Subcutaneous adipose tissue (tissue), 4 donors: Measurements from ENCODE around the gene REC114. TPM values are rescaled to one million over a fixed set of nuclear protein-coding genes. Genes with fewer than 3 reads are reported as not detected.

Experiments
- CTCF ChIP-seq: fragments of 450-650 bp; IDR thresholded peaks from one replicate; pipeline ENCODE4 v1.5.1; 2016; ENCODE audit warnings: low read depth, mild to moderate bottlenecking, control low read depth, antibody characterized with exemption, moderate library complexity
- total RNA-seq, 4 donors: library from RNA; depleted of rRNA; stranded (reverse); fragments of >200 nt; gene quantifications; one replicate each; pipeline ENCODE4 v1.1.0, GENCODE V29; 2016

Gene REC114
- total RNA-seq, 4 donors from 2014 or later: not detected

- TF ChIP-seq CTCF: no peak
Observed at GRCh38 chr15:73602992-73603391, 160.0 kb downstream of the REC114 start.

- TF ChIP-seq CTCF: no peak
Observed at GRCh38 chr15:73604477-73604876, 161.5 kb downstream of the REC114 start.

GRCh38 chr15:73605759-73606436 is 162.9 kb downstream of the REC114 start:
- no peak for TF ChIP-seq CTCF

GRCh38 chr15:73607405-73607804 is 164.4 kb downstream of the REC114 start:
- TF ChIP-seq CTCF: no peak

- no peak for TF ChIP-seq CTCF
Observed at GRCh38 chr15:73607843-73608242, 164.9 kb downstream of the REC114 start.

- no peak for TF ChIP-seq CTCF
Observed at GRCh38 chr15:73608475-73608874, 165.5 kb downstream of the REC114 start.

- TF ChIP-seq CTCF: no peak
Observed at GRCh38 chr15:73608941-73609340, 166.0 kb downstream of the REC114 start.

Other genes with a start within 250 kb of the REC114 start
- gene HCN4, start 74.2 kb upstream of the REC114 start, total RNA-seq: under 1 TPM in 1 of 4 donors, not detected in 3; 0.75 TPM
- 10 to 100 TPM; 66.9 to 97.5 (median 79.9) TPM for gene NPTN, start 190.2 kb downstream of the REC114 start, total RNA-seq
- gene CD276, start 241.2 kb downstream of the REC114 start, total RNA-seq: 100 to 1,000 TPM in 1 of 4 donors, 10 to 100 TPM in 3; 43.2 to 127 (median 61.2) TPM